Adrenal gland (tissue), 12 donors: ENCODE measurements around the gene DIPK1B. TPM values are rescaled to one million over a fixed set of nuclear protein-coding genes. Genes with fewer than 3 reads are reported as not detected.

Experiments
- DNase-seq, 7 donors: peaks; one replicate each; pipeline ENCODE4 v3.0.0-alpha.2; 2019 to 2020
- H3K27ac ChIP-seq, 5 donors: fragments of 200-600 bp; sonication (generic) in 4 of 5; 1 replicate in 3 of 5; 2 replicates in 2 of 5; pipeline versions ENCODE4 v1.5.1 to v1.8.0; 2016 to 2020; ENCODE audit warnings: mild to moderate bottlenecking in 1 of 5
- H3K27me3 ChIP-seq: fragments of 200-600 bp; 2 replicates; pipeline ENCODE4 v1.8.0; 2021
- H3K36me3 ChIP-seq, 2 donors: fragments of 200-600 bp; replicated peaks in 1 of 2; 1 replicate in 1 of 2; 2 replicates in 1 of 2; pipeline versions ENCODE4 v1.5.1 to v1.8.0; 2018 to 2022
- H3K4me1 ChIP-seq, 2 donors: fragments of 200-600 bp; replicated peaks in 1 of 2; 1 replicate in 1 of 2; 2 replicates in 1 of 2; pipeline versions ENCODE4 v1.5.1 to v1.8.0; 2018 to 2021
- H3K4me3 ChIP-seq, 4 donors: fragments of 200-600 bp; sonication (generic) in 3 of 4; one replicate each; pipeline ENCODE4 v1.5.1; 2016 to 2018
- H3K9me3 ChIP-seq, 3 donors: fragments of 200-600 bp; sonication (generic) in 1 of 3; replicated peaks in 1 of 3; 1 replicate in 2 of 3; 2 replicates in 1 of 3; pipeline versions ENCODE4 v1.5.1 to v1.8.0; 2016 to 2021
- CTCF ChIP-seq, 6 experiments: fragments of 450-650 bp in 4 of 6; fragments of 200-600 bp in 2 of 6; sonication (generic) in 1 of 6; IDR thresholded peaks; 1 replicate in 5 of 6; 2 replicates in 1 of 6; pipeline versions ENCODE4 v1.5.1 to v1.8.0; 2016 to 2021; ENCODE audit warnings: antibody characterized with exemption in 6 of 6, mild to moderate bottlenecking in 2 of 6, moderate library complexity in 1 of 6
- POLR2A ChIP-seq, 2 donors: fragments of 450-650 bp; IDR thresholded peaks; one replicate each; pipeline ENCODE4 v1.6.1; 2017; ENCODE audit warnings: antibody characterized with exemption in 2 of 2, mild to moderate bottlenecking in 2 of 2, moderate library complexity in 1 of 2
- WGBS, 4 donors: extraction: QIAGEN DNeasy Blood & Tissue Kit in 2 of 4; methylation state at CpG; one replicate each; pipeline versions ENCODE4 v1.1.5 to v1.1.7; 2013 to 2017; 5-methylcytosine and 5-hydroxymethylcytosine counted together
- intact Hi-C, 2 donors: fragments of 100-400 bp; cut with DNase I; formaldehyde crosslinking; loops; one replicate each; pipeline versions ENCODE4 v1.14.1 to v1.15.0; 2022 to 2023
- polyA plus RNA-seq, 3 donors: library from polyadenylated mRNA; stranded (reverse); fragments of 200-250 nt in 2 of 3; fragments of 350-450 nt in 1 of 3; fragmentation: Illumina TruSeq in 1 of 3; extraction: RNeasy Lipid Tissue Mini Kit (QIAGEN cat#74804) in 1 of 3; gene quantifications; one replicate each; pipeline ENCODE4 v1.2.3, GENCODE V29; 2013 to 2014
- total RNA-seq, 9 donors: library from RNA; depleted of rRNA in 4 of 9; stranded (reverse); fragments of >200 nt in 4 of 9; fragments of 120-200 nt in 1 of 9; fragmentation: NEBNext Ultra II Directional in 1 of 9; extraction: Animal tissue kit (Norgen Biotek cat#: 25700) in 1 of 9; gene quantifications; one replicate each; pipeline versions ENCODE4 v1.1.0 to v1.2.4, GENCODE V29; 2013 to 2023
- donor health status: healthy with polysubstance abuse.
- donor health status: Bipolar disorder and iron deficiency.
- donor health status: DM: yes; HTN: yes; CAD: no.
- donor health status: DM: no; HTN: no; CAD: no.
- donor health status: DM: no; HTN: no; CAD: no.
- donor health status: DM: yes; HTN: yes; CAD: no.

The DIPK1B gene
- total and polyA plus RNA-seq, 12 donors = 1.4 to 19.2 (median 8.3) TPM

GRCh38 chr9:136668983-136669790 is 43.2 kb upstream of the DIPK1B start:
- 49 to 87% (median 71%) methylated on average over 13 to 23 of the region's 23 CpGs for WGBS, 4 donors
- Histone ChIP-seq H3K4me3 (peak overlapping the region in 1 of 4 donors; percentile 19), H3K36me3 (peaks cover 0 to 2% of the 10 kb centered on the region in 2 donors), H3K27ac (no peak overlapping the region), H3K4me1 (no peaks in the 10 kb centered on the region), H3K9me3 (no peaks in the 10 kb centered on the region), H3K27me3 (peaks cover 8% of the 10 kb centered on the region)
- intact Hi-C loops = no loop called here
- TF ChIP-seq CTCF (IDR thresholded peaks at IDR 0.05) (no peak), POLR2A (IDR thresholded peaks at IDR 0.05) (peak in 1 of 2 donors; percentile 4)
- no peak for DNase-seq

- Histone ChIP-seq H3K9me3 (no peaks in the 10 kb centered on the region), H3K36me3 (peaks cover 0 to 8% of the 10 kb centered on the region in 2 donors), H3K27me3 (peaks cover 5% of the 10 kb centered on the region), H3K4me1 (no peaks in the 10 kb centered on the region), H3K27ac (no peak overlapping the region), H3K4me3 (no peak overlapping the region)
- no peak for DNase-seq
- intact Hi-C loops = no loop called here
- 60 to 69% (median 62%) methylated on average over 13 to 23 of the region's 23 CpGs for WGBS, 4 donors
- TF ChIP-seq POLR2A (IDR thresholded peaks at IDR 0.05) = no peak
- TF ChIP-seq CTCF (IDR thresholded peaks at IDR 0.05) = no peak
Observed at GRCh38 chr9:136669791-136670464, 42.4 kb upstream of the DIPK1B start.

GRCh38 chr9:136670576-136671253 is 41.7 kb upstream of the DIPK1B start:
- peaks cover 0 to 8% of the 10 kb centered on the region in 2 donors for H3K36me3 ChIP-seq

More at GRCh38 chr9:136670576-136671253, 41.7 kb upstream of the DIPK1B start:
- Histone ChIP-seq H3K4me1 (no peaks in the 10 kb centered on the region), H3K4me3 (no peak overlapping the region), H3K9me3 (no peaks in the 10 kb centered on the region), H3K27ac (no peak overlapping the region), H3K27me3 (no peaks in the 10 kb centered on the region)
- peak in 1 of 7 donors; percentile 42 for DNase-seq
- intact Hi-C loops = no loop called here
- 49 to 64% (median 57%) methylated on average over 10 to 36 of the region's 36 CpGs for WGBS, 4 donors
- TF ChIP-seq CTCF (IDR thresholded peaks at IDR 0.05) (no peak), POLR2A (IDR thresholded peaks at IDR 0.05) (no peak)
